ENCODE results near the gene COA5.

DNA sequence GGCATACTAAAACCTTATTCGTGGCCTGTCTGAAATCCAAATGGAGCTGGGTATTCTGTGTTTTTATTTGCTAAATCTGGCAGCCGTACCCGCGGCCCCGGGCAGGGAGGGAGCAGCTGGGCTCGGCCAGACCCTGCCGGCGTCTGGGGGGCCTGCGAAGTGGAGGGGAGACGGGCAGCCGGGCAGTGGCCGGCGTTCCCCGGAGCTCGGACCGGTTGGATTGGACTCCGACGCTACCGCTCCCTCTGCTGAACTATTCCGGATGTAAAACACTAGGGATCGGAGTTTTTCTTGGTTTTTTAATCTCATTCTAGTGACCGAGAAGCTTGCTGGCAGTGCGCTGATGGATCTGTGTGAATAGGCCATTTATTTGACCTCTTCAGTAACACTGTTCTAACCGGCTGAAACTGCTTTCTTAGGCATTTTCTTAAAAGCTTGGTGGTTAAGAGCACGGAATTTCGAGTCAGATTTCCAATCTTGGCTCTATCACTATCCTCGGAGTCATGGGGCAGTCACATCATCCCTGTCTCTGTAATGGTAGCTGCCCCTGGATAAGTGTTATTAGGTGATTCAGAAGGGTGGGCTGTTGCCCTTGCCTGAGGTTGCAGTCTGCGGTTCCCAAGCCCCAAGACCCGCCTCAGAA is 771 bp upstream of the COA5 start:
- TF ChIP-seq, protein P1, sequence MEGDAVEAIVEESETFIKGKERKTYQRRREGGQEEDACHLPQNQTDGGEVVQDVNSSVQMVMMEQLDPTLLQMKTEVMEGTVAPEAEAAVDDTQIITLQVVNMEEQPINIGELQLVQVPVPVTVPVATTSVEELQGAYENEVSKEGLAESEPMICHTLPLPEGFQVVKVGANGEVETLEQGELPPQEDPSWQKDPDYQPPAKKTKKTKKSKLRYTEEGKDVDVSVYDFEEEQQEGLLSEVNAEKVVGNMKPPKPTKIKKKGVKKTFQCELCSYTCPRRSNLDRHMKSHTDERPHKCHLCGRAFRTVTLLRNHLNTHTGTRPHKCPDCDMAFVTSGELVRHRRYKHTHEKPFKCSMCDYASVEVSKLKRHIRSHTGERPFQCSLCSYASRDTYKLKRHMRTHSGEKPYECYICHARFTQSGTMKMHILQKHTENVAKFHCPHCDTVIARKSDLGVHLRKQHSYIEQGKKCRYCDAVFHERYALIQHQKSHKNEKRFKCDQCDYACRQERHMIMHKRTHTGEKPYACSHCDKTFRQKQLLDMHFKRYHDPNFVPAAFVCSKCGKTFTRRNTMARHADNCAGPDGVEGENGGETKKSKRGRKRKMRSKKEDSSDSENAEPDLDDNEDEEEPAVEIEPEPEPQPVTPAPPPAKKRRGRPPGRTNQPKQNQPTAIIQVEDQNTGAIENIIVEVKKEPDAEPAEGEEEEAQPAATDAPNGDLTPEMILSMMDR (IDR thresholded peaks at IDR 0.05), result no peak
- TF ChIP-seq BHLHE40 (IDR thresholded peaks at IDR 0.05; ENCODE audit: low read depth, low read length) (no peak), ZNF302 (CRISPR knock-in tag; IDR thresholded peaks at IDR 0.05) (no peak), MAZ (IDR thresholded peaks at IDR 0.05; ENCODE audit: borderline replicate concordance, low read depth, low read length) (no peak), EHMT2 (IDR thresholded peaks at IDR 0.05; ENCODE audit: low read depth) (no peak), POLR2A (IDR thresholded peaks at IDR 0.05; ENCODE audit: low read length) (no peak)
- TF ChIP-seq, protein P2, sequence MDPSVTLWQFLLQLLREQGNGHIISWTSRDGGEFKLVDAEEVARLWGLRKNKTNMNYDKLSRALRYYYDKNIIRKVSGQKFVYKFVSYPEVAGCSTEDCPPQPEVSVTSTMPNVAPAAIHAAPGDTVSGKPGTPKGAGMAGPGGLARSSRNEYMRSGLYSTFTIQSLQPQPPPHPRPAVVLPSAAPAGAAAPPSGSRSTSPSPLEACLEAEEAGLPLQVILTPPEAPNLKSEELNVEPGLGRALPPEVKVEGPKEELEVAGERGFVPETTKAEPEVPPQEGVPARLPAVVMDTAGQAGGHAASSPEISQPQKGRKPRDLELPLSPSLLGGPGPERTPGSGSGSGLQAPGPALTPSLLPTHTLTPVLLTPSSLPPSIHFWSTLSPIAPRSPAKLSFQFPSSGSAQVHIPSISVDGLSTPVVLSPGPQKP (IDR thresholded peaks at IDR 0.05; ENCODE audit: low read depth, low read length), result no peak
